H9 (cell line): ENCODE data around the gene CLIC1. TPM values are rescaled to one million over a fixed set of nuclear protein-coding genes. Genes with fewer than 3 reads are reported as not detected.

ENCODE experiments used
- DNase-seq: peaks from one replicate; pipeline ENCODE4 v3.0.0-alpha.2; 2017
- H2AFZ ChIP-seq: one replicate; pipeline ENCODE4 v1.6.1; 2013; ENCODE audit warnings: mild to moderate bottlenecking, low read length, control low read depth, moderate library complexity
- H2AK5ac ChIP-seq: 2 replicates; pipeline ENCODE4 v1.6.1; 2013; ENCODE audit warnings: low read length, control low read depth, mixed read lengths; ENCODE audit not compliant: insufficient read length
- H2BK120ac ChIP-seq: one replicate; pipeline ENCODE4 v1.6.1; 2013; ENCODE audit warnings: low read depth, mild to moderate bottlenecking, low read length, control low read depth, inconsistent platforms; ENCODE audit not compliant: poor library complexity, severe bottlenecking
- H2BK12ac ChIP-seq: 2 replicates; pipeline ENCODE4 v1.6.1; 2013; ENCODE audit warnings: low read length, control low read depth, mixed read lengths, low read depth; ENCODE audit not compliant: insufficient read length
- H2BK15ac ChIP-seq: 2 replicates; pipeline ENCODE4 v1.6.1; 2013; ENCODE audit warnings: low read depth, low read length, control low read depth
- H2BK20ac ChIP-seq: one replicate; pipeline ENCODE4 v1.6.1; 2013; ENCODE audit warnings: low read depth, mild to moderate bottlenecking, low read length, control low read depth, inconsistent platforms; ENCODE audit not compliant: poor library complexity, severe bottlenecking
- H2BK5ac ChIP-seq: 2 replicates; pipeline ENCODE4 v1.6.1; 2013; ENCODE audit warnings: low read length, control low read depth, mixed read lengths; ENCODE audit not compliant: insufficient read length
- H3K14ac ChIP-seq: 2 replicates; pipeline ENCODE4 v1.6.1; 2013; ENCODE audit warnings: low read length, control low read depth; ENCODE audit not compliant: insufficient read depth
- H3K18ac ChIP-seq: 2 replicates; pipeline ENCODE4 v1.6.1; 2013; ENCODE audit warnings: low read depth, mild to moderate bottlenecking, mixed read lengths, low read length, control low read depth; ENCODE audit not compliant: insufficient read length
- H3K23ac ChIP-seq: 2 replicates; pipeline ENCODE4 v1.6.1; 2013; ENCODE audit warnings: low read length, control low read depth, mixed read lengths, low read depth; ENCODE audit not compliant: insufficient read length
- H3K23me2 ChIP-seq: 2 replicates; pipeline ENCODE4 v1.6.1; 2013; ENCODE audit warnings: low read depth, mild to moderate bottlenecking, mixed read lengths, low read length, control low read depth; ENCODE audit not compliant: insufficient read length, poor library complexity, severe bottlenecking
- H3K27ac ChIP-seq: 2 replicates; pipeline ENCODE4 v1.5.1; 2013; ENCODE audit warnings: low read length, control low read depth, mixed read lengths, low read depth; ENCODE audit not compliant: insufficient read length
- H3K27me3 ChIP-seq: 2 replicates; pipeline ENCODE4 v1.6.1; 2013; ENCODE audit warnings: low read length, control low read depth, inconsistent platforms; ENCODE audit not compliant: insufficient read depth
- H3K4ac ChIP-seq: 2 replicates; pipeline ENCODE4 v1.6.1; 2013; ENCODE audit warnings: low read depth, mild to moderate bottlenecking, control low read depth, inconsistent platforms, low read length, moderate library complexity
- H3K4me1 ChIP-seq: 2 replicates; pipeline ENCODE4 v1.6.1; 2013; ENCODE audit warnings: low read length, control low read depth, inconsistent platforms; ENCODE audit not compliant: insufficient read depth
- H3K4me2 ChIP-seq: 2 replicates; pipeline ENCODE4 v1.6.1; 2013; ENCODE audit warnings: low read length, control low read depth, mixed read lengths; ENCODE audit not compliant: insufficient read length, insufficient read depth
- H3K56ac ChIP-seq: 2 replicates; pipeline ENCODE4 v1.6.1; 2013; ENCODE audit warnings: low read depth, mild to moderate bottlenecking, mixed read lengths, low read length, control low read depth; ENCODE audit not compliant: insufficient read length
- H3K79me1 ChIP-seq: 2 replicates; pipeline ENCODE4 v1.6.1; 2013; ENCODE audit warnings: low read depth, mild to moderate bottlenecking, moderate library complexity, low read length, control low read depth, inconsistent platforms; ENCODE audit not compliant: insufficient read depth, poor library complexity, severe bottlenecking
- H3K79me2 ChIP-seq: 2 replicates; pipeline ENCODE4 v1.6.1; 2013; ENCODE audit warnings: low read length, control low read depth, inconsistent platforms; ENCODE audit not compliant: insufficient read depth
- H3K9ac ChIP-seq: 2 replicates; pipeline ENCODE4 v1.6.1; 2013; ENCODE audit warnings: low read length, control low read depth, mixed read lengths; ENCODE audit not compliant: insufficient read length; ENCODE audit errors: extremely low read depth
- H3K9me3 ChIP-seq: one replicate; pipeline ENCODE4 v1.6.1; 2013; ENCODE audit warnings: low read depth, low read length, inconsistent platforms; ENCODE audit not compliant: control insufficient read depth
- H3T11ph ChIP-seq: one replicate; pipeline ENCODE4 v1.6.1; 2013; ENCODE audit warnings: mild to moderate bottlenecking, low read length, control low read depth, inconsistent platforms
- H4K20me1 ChIP-seq: one replicate; pipeline ENCODE4 v1.6.1; 2013; ENCODE audit not compliant: control insufficient read depth, insufficient read length, insufficient read depth
- H4K5ac ChIP-seq: 2 replicates; pipeline ENCODE4 v1.6.1; 2013; ENCODE audit warnings: low read depth, mild to moderate bottlenecking, mixed read lengths, low read length, control low read depth; ENCODE audit not compliant: insufficient read length
- H4K8ac ChIP-seq: replicated peaks from 2 replicates; pipeline ENCODE4 v1.6.1; 2013; ENCODE audit warnings: low read length, control low read depth, mixed read lengths, low read depth; ENCODE audit not compliant: insufficient read length
- H4K91ac ChIP-seq: 2 replicates; pipeline ENCODE4 v1.6.1; 2013; ENCODE audit warnings: low read depth, mild to moderate bottlenecking, moderate library complexity, mixed read lengths, low read length, control low read depth; ENCODE audit not compliant: insufficient read length
- H3K27ac Mint-ChIP-seq, 3 experiments: 2 replicates in 2 of 3; 3 replicates in 1 of 3; pipeline ENCODE4 v1.8.0; 2020 to 2021; ENCODE audit warnings: mixed read lengths in 3 of 3, mild to moderate bottlenecking in 1 of 3, moderate library complexity in 1 of 3
- H3K27me3 Mint-ChIP-seq: 2 replicates; pipeline ENCODE4 v1.8.0; 2021; ENCODE audit warnings: low read depth, mild to moderate bottlenecking, moderate library complexity, mixed read lengths
- H3K36me3 Mint-ChIP-seq, 3 experiments: 2 replicates in 2 of 3; 3 replicates in 1 of 3; pipeline ENCODE4 v1.8.0; 2020 to 2021; ENCODE audit warnings: low read depth in 3 of 3, mixed read lengths in 3 of 3; ENCODE audit not compliant: insufficient read depth in 1 of 3
- H3K4me1 Mint-ChIP-seq, 2 experiments: 2 replicates each; pipeline ENCODE4 v1.8.0; 2020; ENCODE audit warnings: mixed read lengths in 2 of 2
- H3K4me3 Mint-ChIP-seq, 2 experiments: 2 replicates in 1 of 2; 3 replicates in 1 of 2; pipeline ENCODE4 v1.8.0; 2020 to 2021; ENCODE audit warnings: mild to moderate bottlenecking in 2 of 2, mixed read lengths in 2 of 2, moderate library complexity in 1 of 2
- H3K9me3 Mint-ChIP-seq, 2 experiments: 2 replicates in 1 of 2; 3 replicates in 1 of 2; pipeline ENCODE4 v1.8.0; 2020; ENCODE audit warnings: mild to moderate bottlenecking in 2 of 2, mixed read lengths in 2 of 2, moderate library complexity in 1 of 2
- CTCF ChIP-seq: fragments of 200-600 bp; sonication (generic); conservative IDR thresholded peaks from 3 replicates; pipeline ENCODE4 v1.8.0; 2021; ENCODE audit warnings: antibody characterized with exemption, mild to moderate bottlenecking
- WGBS: extraction: QIAGEN DNeasy Blood & Tissue Kit; methylation state at CpG from one replicate; pipeline ENCODE4 v1.1.7; 2013; ENCODE audit warnings: missing lambda C conversion rate, low lambda C conversion rate, mixed read lengths; ENCODE audit not compliant: insufficient read length; ENCODE audit errors: extremely low coverage; 5-methylcytosine and 5-hydroxymethylcytosine counted together
- total RNA-seq: library from RNA; stranded (reverse); gene quantifications from 2 replicates; pipeline ENCODE4 v1.2.1, GENCODE V29; 2021

CLIC1 gene
- total RNA-seq, 1 experiment from 2014 or later, result 265 TPM

GRCh38 chr6:31720196-31720770, 16.0 kb downstream of the CLIC1 start:
- Histone ChIP-seq H2BK20ac (no peak overlapping the region), H2BK15ac (no peak overlapping the region), H2BK120ac (no peak overlapping the region), H3K18ac (no peak overlapping the region), H4K20me1 (no peaks in the 10 kb centered on the region), H4K5ac (no peak overlapping the region), H3K9ac (no peak overlapping the region), H3K27me3 (no peaks in the 10 kb centered on the region), H3K9me3 (no peaks in the 10 kb centered on the region), H3K4ac (no peak overlapping the region), H3K4me1 (peaks cover 6% of the 10 kb centered on the region; the same call in 1 of the 2 replicates), H4K91ac (no peak overlapping the region), H3K56ac (no peak overlapping the region), H2AFZ (no peak overlapping the region), H4K8ac (no peak overlapping the region), H3K79me1 (no peaks in the 10 kb centered on the region), H3K4me2 (no peak overlapping the region), H3T11ph (no peak overlapping the region), H3K23me2 (no peaks in the 10 kb centered on the region), H3K23ac (no peak overlapping the region), H2BK12ac (no peak overlapping the region), H2BK5ac (no peak overlapping the region), H2AK5ac (no peak overlapping the region), H3K14ac (no peak overlapping the region), H3K27ac (no peak overlapping the region), H3K79me2 (no peaks in the 10 kb centered on the region)
- Mint-ChIP-seq H3K27ac (peak overlapping the region in 1 of 3 experiments; percentile 19; a peak in 1 of 7 replicates), H3K9me3 (no peaks in the 10 kb centered on the region), H3K4me3 (no peak overlapping the region), H3K27me3 (no peaks in the 10 kb centered on the region), H3K4me1 (peaks cover 19 to 28% of the 10 kb centered on the region in 2 experiments), H3K36me3 (no peaks in the 10 kb centered on the region)
- TF ChIP-seq CTCF, result no peak
- no CpG with 5 or more reads among the region's 5 CpGs for WGBS
- no peak for DNase-seq
